GM19240 (cell line): ENCODE measurements around the gene LMAN2.

ENCODE experiments used
- DNase-seq: peaks from one replicate; pipeline ENCODE4 v3.0.0; 2011; ENCODE audit warnings: low spot score; ENCODE audit not compliant: insufficient read length

The LMAN2 gene, protein sequence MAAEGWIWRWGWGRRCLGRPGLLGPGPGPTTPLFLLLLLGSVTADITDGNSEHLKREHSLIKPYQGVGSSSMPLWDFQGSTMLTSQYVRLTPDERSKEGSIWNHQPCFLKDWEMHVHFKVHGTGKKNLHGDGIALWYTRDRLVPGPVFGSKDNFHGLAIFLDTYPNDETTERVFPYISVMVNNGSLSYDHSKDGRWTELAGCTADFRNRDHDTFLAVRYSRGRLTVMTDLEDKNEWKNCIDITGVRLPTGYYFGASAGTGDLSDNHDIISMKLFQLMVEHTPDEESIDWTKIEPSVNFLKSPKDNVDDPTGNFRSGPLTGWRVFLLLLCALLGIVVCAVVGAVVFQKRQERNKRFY

DNA sequence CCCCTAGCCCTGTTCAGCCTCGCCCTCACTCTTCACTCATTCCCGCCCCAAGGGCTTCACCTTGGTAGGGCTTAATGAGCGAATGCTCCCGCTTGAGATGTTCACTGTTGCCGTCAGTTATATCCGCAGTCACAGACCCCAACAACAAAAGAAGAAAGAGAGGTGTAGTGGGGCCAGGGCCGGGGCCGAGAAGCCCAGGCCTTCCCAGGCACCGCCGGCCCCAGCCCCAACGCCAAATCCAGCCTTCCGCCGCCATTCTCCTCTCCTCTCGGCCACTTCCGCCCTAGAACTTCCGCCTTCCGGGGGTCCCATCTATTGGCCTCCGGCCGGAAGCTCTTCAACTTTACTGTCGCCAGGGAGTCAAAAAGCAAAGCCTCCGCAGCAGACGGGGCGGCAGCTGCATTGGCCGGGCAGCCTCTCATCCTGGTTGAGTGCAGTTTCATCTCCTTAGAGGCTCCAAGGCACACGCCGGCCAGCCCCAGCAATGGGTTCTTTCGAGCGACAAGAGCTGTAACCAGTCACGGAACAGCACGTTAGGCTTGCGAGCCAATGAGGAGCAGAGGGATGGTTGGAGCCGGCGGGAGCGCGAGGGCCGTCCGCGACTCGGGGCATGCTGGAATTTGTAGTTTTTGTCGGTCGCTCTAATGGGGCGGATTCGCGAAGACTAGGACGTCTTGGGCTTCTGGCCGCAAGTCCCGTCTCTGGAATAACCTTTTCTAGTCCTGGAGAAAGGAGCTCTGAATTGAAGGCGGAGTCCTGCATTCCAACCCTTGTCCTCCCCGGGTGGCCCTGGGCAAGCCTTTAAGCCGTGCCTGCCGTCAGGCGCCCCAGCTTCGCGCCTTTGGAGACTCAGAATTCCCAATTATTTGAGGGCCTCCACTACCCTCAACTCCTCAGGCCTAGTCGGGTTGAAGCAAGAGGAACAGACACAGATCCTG, at the start of gene LMAN2:
Gene LMAN2 (minus strand): TSS at position 277 of the 938 bp plus-strand sequence. CDS start 21 bp downstream, at position 256.
- peak; percentile 90 for DNase-seq

- DNase-seq, result no peak
Observed at GRCh38 chr5:177399997-177400868, 48.8 kb upstream of the LMAN2 start, which contains the start of gene PFN3. PFN3 (minus strand) TSS chr5:177400661; CDS start chr5:177400576, 85 bp downstream.

- DNase-seq, result no peak
Observed at GRCh38 chr5:177397875-177398390, 46.5 kb upstream of the LMAN2 start.

DNA sequence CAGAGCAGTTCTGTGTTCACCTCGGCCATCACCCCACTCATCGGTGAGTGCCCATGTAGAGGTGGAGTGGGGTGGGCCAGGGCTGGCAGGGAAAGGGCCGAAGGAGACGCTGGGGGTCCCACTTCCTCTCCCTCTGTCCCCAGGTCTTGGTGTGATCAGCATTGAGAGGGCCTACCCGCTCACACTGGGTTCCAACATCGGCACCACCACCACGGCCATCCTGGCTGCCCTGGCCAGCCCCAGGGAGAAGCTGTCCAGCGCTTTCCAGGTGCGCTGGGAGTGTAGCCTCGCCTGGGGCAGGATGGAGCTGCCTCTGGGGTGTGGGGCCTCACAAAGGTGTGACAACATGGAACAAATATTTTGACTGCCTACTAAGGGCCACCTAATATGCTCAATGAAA, 45.3 kb upstream of the LMAN2 start:
- no peak for DNase-seq

DNA sequence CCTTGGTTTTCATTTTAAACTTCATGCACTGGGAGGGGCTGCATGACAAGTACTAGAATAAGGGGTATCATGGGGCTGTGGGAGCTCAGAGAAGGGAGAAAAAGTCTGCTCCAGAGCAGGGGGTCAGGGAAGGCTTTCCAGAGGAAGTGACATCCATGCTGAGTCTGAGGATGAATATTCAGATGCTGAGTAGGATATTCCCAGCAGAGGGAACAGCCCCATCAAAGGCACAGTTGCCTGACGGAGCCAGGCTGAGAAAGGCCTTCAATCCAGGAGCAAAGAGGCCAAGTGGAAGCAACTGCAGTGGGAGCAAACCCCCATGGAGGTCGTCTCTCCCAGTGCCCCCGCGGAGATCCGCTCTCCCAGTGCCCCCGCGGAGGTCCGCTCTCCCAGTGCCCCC, 44.6 kb upstream of the LMAN2 start:
- DNase-seq, result no peak

GRCh38 chr5:177393990-177394389, 42.5 kb upstream of the LMAN2 start:
- no peak for DNase-seq

DNA sequence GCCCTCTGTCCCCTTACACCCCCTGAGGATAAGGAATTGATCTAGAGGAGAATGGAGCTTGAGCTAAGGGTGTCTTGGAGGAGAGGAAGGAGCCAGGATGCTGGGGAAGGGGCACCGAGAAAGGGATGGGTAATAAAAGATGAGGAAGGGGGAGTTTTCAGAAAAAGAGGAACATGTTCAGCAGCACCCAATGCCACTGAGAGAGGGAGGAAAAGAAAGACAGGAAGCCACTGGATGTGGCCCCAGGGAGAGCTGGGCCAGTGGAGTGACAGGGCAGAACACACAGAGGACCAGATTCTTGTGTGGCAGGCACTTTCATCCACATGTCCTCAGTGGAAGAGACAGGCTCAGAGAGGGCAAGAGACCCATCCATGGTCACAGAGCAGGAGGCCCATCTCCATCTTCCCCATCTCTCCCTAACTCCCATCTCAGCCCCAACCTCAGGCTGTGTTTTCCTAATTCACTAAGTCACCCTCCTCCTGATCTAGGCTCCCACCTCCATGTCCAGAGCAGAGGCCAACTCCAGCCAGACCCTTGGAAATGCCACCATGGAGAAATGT, 41.8 kb upstream of the LMAN2 start:
- DNase-seq, result no peak

DNA sequence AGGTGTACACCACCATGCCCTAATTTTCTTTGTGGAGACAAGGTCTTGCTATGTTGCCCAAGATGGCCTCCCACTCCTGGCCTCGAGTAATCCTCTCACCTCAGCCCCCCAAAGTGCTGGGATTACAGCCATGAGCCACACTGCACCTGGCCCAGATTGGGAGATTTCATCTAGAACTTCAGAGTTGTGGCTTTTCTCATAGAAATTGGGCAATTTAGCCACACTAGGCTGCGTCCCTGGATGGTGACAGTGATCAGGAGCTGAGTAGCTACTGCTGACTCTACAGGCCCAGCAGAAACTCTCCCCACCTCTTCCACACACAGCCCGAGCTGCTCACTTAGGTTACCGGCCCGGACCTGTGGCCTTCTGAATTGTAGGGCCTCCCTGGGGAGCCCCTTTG, 41.3 kb upstream of the LMAN2 start:
- DNase-seq, result no peak

DNA sequence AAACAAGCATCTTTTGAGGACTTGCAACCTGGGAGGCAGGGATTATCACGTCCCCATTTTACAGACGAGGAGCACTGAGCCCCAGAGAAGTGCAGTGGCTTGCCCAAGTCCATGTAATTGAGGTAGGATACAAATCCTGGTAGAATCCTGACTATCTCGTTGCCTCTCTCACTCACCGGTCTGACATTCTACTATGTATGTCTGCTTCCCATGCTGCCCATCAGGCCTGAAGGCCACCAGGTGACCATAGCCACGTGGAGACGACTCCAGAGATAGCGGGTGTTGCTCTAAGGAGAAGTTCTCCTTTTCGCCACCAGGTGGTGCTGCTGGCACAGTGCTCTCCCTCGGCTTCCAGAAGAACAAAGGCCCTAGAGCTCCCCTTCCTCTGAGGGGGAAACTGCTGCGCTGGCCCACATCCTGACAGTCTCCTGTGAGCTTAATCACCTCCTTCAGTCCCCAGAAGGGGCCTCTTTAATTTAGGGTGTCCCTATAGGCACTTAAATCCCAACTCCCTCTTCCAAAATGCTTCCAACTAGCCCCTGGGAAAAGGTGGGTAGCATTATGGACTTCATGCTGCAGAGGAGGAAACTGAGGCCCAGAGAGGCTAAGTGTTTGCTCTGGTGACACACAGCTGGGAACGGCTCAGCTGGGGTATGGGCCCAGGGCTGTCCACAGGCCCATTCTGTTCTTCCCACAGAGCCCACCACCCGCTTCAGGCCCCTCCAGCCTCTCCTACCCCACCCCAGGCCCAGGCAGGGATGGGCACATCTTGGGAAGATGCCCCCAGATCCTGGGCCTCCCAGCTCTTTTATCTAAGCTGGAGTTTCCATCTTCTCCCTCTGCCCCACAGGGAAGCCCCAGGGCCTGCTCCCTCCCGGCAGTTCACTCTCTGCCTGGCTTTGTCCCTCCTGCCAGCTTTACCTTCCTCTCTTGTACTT, 39.2 kb upstream of the LMAN2 start:
- peak; percentile 98 for DNase-seq

- peak; percentile 62 for DNase-seq
Observed at GRCh38 chr5:177389241-177390169, 38.0 kb upstream of the LMAN2 start.

DNA sequence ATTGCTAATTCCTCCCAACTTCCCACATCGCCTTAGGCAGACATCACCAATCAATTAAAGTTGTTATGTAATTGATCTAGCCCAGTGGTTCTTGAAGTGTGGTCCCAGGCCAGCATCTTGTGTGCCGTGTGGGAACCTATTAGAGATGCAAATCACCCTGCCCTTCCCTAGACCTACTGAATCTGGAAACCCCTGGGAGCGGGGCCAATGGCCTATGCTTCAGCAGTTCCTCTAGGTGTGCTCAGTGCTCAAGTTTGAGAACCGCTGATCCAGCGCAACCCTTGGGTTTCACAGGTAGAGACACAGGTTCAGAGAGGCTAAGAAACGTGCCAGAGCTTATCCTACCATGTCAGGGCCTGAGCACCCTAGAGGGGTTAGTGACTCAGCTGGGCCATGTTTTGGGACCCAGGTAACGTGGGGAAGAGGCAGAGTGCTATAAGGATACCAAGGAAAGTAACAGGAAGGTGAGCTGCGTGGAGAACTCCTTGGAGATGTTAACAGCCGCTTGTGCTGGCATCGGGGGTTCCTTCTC, 37.1 kb upstream of the LMAN2 start:
- DNase-seq, result no peak

DNA sequence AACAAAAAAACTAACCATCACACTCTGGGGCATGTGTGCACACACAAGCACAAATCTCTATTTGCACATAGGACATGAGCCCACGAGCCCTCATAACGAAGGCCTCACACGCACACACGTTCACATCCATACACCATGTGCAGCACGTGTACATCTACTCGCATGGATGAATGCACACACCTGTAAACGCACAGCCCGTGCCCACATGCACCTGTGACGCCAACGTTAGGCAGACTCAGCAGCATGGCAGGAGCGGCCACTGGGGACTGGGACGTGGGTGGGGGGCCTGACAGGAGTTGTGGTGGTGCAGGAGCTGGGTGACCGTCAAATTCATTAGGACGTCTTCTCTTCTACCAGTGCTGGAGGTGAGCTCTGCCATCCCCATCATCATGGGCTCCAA, 35.9 kb upstream of the LMAN2 start:
- no peak for DNase-seq

- no peak for DNase-seq
Observed at GRCh38 chr5:177386542-177386941, 35.1 kb upstream of the LMAN2 start.

- DNase-seq, result no peak
Observed at GRCh38 chr5:177385720-177386119, 34.3 kb upstream of the LMAN2 start.

DNA sequence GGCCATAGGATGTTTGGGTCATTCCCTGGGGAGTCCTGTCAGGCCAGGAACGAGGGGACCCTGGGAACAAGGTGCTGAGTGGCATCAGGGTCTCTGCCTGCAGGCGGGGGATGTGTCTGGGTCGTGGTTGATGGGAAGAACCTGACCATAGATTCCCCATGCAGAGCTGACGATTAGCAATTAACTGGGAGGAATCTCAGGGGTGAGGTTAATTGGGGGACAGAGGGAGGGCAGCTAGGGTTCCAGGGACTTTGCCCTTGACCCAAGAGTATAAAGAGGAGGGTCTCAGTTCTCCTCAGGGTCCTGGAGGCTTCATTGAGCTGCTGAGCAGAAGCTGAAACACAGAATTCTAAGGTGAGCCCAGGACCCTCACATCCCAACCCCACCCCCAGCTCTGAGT, 32.7 kb upstream of the LMAN2 start, which contains the start of gene SLC34A1:
Gene SLC34A1 (plus strand): TSS at position 301 of the 400 bp plus-strand sequence. CDS start 1,308 bp downstream, outside the sequence.
- no peak for DNase-seq

- no peak for DNase-seq
Observed at GRCh38 chr5:177383181-177383580, 31.7 kb upstream of the LMAN2 start.

DNA sequence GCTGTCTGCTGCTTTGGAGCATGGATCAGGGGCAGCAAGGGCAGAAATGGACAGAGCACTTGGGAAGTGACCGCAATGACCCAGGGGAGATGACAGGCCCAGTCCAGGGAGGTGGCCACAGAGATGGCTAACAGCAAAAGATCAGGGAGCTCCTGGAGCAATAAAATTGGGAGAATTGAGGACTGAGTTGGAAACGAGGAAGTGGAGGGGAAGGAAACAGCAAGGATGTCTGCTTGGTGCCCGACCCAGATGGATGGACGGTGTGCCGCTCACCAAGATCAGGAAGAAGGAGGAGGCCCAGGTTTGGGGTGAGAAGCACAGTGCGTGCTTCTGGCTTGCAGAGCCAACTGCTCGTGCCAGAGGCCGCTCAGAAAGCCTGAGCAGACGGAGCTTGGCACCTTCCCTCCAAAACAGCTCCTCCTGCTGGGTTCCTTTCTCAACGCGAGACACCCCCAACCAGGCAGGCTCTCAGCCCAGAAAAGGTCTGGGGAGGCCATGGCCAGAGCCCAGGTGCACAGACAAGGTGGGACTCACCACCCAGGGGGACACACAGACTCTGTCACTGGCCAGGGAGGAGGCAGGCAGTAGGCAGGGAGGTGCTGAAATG, 31.1 kb upstream of the LMAN2 start:
- no peak for DNase-seq

DNA sequence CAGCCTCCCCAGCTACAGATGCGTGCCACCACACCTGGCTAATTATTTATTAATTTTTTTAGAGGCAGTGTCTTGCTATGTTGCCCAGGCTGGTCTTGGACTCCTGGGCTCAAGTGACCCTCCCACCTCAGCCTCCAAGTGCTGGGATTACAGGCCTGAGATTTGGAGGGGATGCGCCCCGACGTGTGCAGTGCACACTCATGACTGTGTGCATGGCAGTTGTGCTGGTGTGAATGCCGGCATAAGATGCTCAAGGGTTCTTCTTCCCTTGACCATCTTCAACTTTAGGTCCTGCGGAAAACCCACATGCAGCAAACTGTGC, 29.3 kb upstream of the LMAN2 start:
- no peak for DNase-seq
